ENCODE measurements around the gene SPACA7.

GRCh38 chr13:112355274-112355838 lies 20.8 kb upstream of the SPACA7 start:
- no peak for TF ChIP-seq CTCF (IDR thresholded peaks at IDR 0.05 in 2 of 3, conservative IDR thresholded peaks at IDR 0.05 in 1 of 3; ENCODE audit: control insufficient read depth in 2 of 3, extremely low read depth in 1 of 3, insufficient read depth in 1 of 3, low read depth in 3 of 3, low read length in 3 of 3)
- no peak for TF ChIP-seq MYC (IDR thresholded peaks at IDR 0.05; ENCODE audit: insufficient read depth, insufficient read length, insufficient replicate concordance, low read length, severe bottlenecking)
- TF ChIP-seq TCF12 (IDR thresholded peaks at IDR 0.05; ENCODE audit: low read depth, low read length) = no peak
